ENCODE data around the gene EHD1. TPM values are rescaled to one million over a fixed set of nuclear protein-coding genes. Genes with fewer than 3 reads are reported as not detected.

The EHD1 gene
- total and polyA plus RNA-seq, 9 of the 15 experiments (the other 6 are each of a cell fraction or from before 2014, with no cell fraction given) = 0.46 to 65.0 (median 16.4) TPM

DNA sequence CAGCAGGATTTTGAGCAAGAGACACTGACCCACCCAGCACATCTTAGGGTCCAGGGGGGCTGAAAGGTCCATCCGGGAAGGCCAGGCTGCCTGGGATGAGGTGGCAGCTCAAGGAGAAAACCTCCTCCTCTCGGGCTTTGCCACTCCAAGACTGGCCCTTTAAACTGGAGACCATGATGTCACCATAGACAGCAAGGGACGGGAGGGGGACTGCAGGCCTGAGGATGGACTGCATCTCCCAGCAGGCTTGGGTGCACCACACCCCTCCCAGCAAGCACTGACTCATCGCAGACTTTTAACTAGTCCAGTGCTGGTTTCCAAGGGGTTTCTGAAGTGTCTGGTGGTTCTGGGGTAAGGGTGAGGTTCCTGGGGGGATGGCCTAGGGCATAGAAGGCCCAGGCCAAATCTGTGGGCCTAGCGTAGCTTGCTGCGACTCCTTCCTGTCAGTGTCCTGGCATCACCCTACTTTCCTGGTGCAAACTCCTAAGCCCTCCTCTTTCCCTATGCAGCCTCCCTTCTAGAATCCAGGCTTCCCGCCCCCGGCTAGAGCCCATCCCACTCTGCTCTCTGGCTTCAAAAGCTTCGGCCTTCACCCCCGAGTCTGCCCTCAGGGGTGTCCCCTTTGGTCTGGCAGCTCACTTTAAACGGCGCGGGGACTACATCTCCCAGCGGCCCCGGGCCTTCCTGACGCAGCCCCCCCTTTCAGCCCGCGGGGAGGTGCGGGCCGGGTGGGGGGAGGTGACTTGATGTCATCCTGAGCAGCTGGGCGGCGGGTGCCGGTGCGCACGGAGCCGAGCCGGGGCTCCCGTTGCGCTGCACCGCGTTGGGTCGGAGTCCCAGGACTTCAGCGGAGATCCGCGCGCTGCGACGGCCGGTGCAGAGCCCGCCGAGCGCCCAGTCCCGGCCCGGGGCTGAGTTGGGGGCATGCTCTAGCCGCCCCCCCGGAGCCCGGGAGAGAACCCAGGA lies 45.8 kb upstream of the EHD1 start, which contains the start of gene PPP2R5B (continued):
- no peak for TF ChIP-seq RBM14 (IDR thresholded peaks at IDR 0.05; ENCODE audit: borderline replicate concordance, insufficient read depth, low read depth, low read length)
- peak; percentile 78 for TF ChIP-seq ETV1 (tag; conservative IDR thresholded peaks at IDR 0.05; ENCODE audit: low read depth)
- no peak for TF ChIP-seq ZNF444 (CRISPR knock-in tag; IDR thresholded peaks at IDR 0.05)
- TF ChIP-seq LARP7 (IDR thresholded peaks at IDR 0.05) = peak; percentile 81; the same call in 1 of the 2 replicates
- TF ChIP-seq, protein P1, sequence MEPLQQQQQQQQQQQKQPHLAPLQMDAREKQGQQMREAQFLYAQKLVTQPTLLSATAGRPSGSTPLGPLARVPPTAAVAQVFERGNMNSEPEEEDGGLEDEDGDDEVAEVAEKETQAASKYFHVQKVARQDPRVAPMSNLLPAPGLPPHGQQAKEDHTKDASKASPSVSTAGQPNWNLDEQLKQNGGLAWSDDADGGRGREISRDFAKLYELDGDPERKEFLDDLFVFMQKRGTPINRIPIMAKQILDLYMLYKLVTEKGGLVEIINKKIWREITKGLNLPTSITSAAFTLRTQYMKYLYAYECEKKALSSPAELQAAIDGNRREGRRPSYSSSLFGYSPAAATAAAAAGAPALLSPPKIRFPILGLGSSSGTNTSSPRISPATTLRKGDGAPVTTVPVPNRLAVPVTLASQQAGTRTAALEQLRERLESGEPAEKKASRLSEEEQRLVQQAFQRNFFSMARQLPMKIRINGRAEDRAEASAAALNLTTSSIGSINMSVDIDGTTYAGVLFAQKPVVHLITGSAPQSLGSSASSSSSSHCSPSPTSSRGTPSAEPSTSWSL (CRISPR knock-in tag; IDR thresholded peaks at IDR 0.05; ENCODE audit: borderline replicate concordance) = no peak
- 0 out of 2 replicates have a peak, but pooled peaks have one; percentile 31 for TF ChIP-seq NR4A1 (CRISPR knock-in tag; IDR thresholded peaks at IDR 0.05)
- 0 out of 2 replicates have a peak, but pooled peaks have one; percentile 34 for TF ChIP-seq NR4A1 (tag; IDR thresholded peaks at IDR 0.05)
- no peak for TF ChIP-seq STAT5A (IDR thresholded peaks at IDR 0.05; ENCODE audit: borderline replicate concordance, low read length)
- TF ChIP-seq U2AF2 (optimal IDR thresholded peaks at IDR 0.05; ENCODE audit: low read depth, low read length) = no peak
- TF ChIP-seq KHSRP (IDR thresholded peaks at IDR 0.05) = peak; percentile 53; the same call in 1 of the 2 replicates
- TF ChIP-seq KLF6 (CRISPR knock-in tag; IDR thresholded peaks at IDR 0.05; ENCODE audit: borderline replicate concordance) = peak; percentile 63; the same call in 1 of the 2 replicates
- TF ChIP-seq ETV6 (IDR thresholded peaks at IDR 0.05; ENCODE audit: borderline replicate concordance in 1 of 2, low read depth in 2 of 2, low read length in 1 of 2) = 0 out of 4 replicates have a peak, but pooled peaks of 1 of the 2 experiments have one; percentile 33
- TF ChIP-seq ETV6 (CRISPR knock-in tag; IDR thresholded peaks at IDR 0.05; ENCODE audit: borderline replicate concordance) = no peak
- TF ChIP-seq GABPA (tag; conservative IDR thresholded peaks at IDR 0.05; ENCODE audit: low read depth) = peak; percentile 84
- TF ChIP-seq, protein P2, sequence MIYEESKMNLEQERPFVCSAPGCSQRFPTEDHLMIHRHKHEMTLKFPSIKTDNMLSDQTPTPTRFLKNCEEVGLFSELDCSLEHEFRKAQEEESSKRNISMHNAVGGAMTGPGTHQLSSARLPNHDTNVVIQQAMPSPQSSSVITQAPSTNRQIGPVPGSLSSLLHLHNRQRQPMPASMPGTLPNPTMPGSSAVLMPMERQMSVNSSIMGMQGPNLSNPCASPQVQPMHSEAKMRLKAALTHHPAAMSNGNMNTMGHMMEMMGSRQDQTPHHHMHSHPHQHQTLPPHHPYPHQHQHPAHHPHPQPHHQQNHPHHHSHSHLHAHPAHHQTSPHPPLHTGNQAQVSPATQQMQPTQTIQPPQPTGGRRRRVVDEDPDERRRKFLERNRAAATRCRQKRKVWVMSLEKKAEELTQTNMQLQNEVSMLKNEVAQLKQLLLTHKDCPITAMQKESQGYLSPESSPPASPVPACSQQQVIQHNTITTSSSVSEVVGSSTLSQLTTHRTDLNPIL (CRISPR knock-in tag; IDR thresholded peaks at IDR 0.05) = no peak
- TF ChIP-seq TCF7L2 (IDR thresholded peaks at IDR 0.05; ENCODE audit: low read depth, low read length) = no peak
- no peak for TF ChIP-seq KDM1A (IDR thresholded peaks at IDR 0.05)
- no peak for TF ChIP-seq PURB (CRISPR knock-in tag; IDR thresholded peaks at IDR 0.05; ENCODE audit: low read depth)
- peak; percentile 41 for TF ChIP-seq MYC (IDR thresholded peaks at IDR 0.05; ENCODE audit: low read depth, low read length)
- peak; percentile 74; the same call in 1 of the 2 replicates for TF ChIP-seq MYC (CRISPR knock-in tag; IDR thresholded peaks at IDR 0.05; ENCODE audit: borderline replicate concordance, low read depth)
- peak; percentile 57; the same call in 1 of the 2 replicates for TF ChIP-seq ZNF197 (CRISPR knock-in tag; IDR thresholded peaks at IDR 0.05; ENCODE audit: low read depth)
- peak; percentile 90 for TF ChIP-seq NEUROD1 (IDR thresholded peaks at IDR 0.05; ENCODE audit: borderline replicate concordance, low read depth, low read length, partially characterized antibody)
- TF ChIP-seq NR2C1 (IDR thresholded peaks at IDR 0.05) = peak; percentile 46; the same call in 1 of the 2 replicates
- TF ChIP-seq NR2C1 (tag; IDR thresholded peaks at IDR 0.05) = peak; percentile 81
- TF ChIP-seq NFE2 (IDR thresholded peaks at IDR 0.05; ENCODE audit: low read depth) = peak; percentile 79
- TF ChIP-seq DACH1 (IDR thresholded peaks at IDR 0.05; ENCODE audit: partially characterized antibody) = peak; percentile 82
- no peak for TF ChIP-seq RBM39 (optimal IDR thresholded peaks at IDR 0.05; ENCODE audit: low read depth, low read length)

All from K562 (cell line).